Kidney epithelial cell (primary cell): Measurements from ENCODE around the gene EBLN2. TPM values are rescaled to one million over a fixed set of nuclear protein-coding genes. Genes with fewer than 3 reads are reported as not detected.
A peak's percentile ranks its signal among the peaks of the same experiment; 100 is the strongest.

ENCODE experiments used
- DNase-seq: peaks from one replicate; pipeline ENCODE4 v3.0.0-alpha.2; 2010; ENCODE audit warnings: low read depth
- H3K27me3 ChIP-seq: 2 replicates; pipeline ENCODE4 v1.6.0; 2011; ENCODE audit warnings: low read length; ENCODE audit not compliant: control insufficient read depth, insufficient read depth
- H3K36me3 ChIP-seq: 2 replicates; pipeline ENCODE4 v1.5.1; 2011; ENCODE audit warnings: low read length; ENCODE audit not compliant: control insufficient read depth, insufficient read depth
- H3K4me3 ChIP-seq: 2 replicates; pipeline ENCODE4 v1.5.1; 2011; ENCODE audit warnings: low read depth, mild to moderate bottlenecking, control low read depth, low read length
- total RNA-seq: library from RNA; depleted of rRNA; stranded (reverse); fragments of >200 nt; gene quantifications from 2 replicates; pipeline ENCODE4 v1.2.3, GENCODE V29; 2015
- TF ChIP-seq, protein P1 (sequence below): IDR thresholded peaks from 2 replicates; pipeline ENCODE4 v1.5.1; 2011; ENCODE audit warnings: mild to moderate bottlenecking, moderate library complexity, low read length, control low read depth, inconsistent platforms; ENCODE audit not compliant: insufficient read depth, poor library complexity, severe bottlenecking

Gene EBLN2
- total RNA-seq, 1 donor from 2014 or later = 1.1 TPM

DNA sequence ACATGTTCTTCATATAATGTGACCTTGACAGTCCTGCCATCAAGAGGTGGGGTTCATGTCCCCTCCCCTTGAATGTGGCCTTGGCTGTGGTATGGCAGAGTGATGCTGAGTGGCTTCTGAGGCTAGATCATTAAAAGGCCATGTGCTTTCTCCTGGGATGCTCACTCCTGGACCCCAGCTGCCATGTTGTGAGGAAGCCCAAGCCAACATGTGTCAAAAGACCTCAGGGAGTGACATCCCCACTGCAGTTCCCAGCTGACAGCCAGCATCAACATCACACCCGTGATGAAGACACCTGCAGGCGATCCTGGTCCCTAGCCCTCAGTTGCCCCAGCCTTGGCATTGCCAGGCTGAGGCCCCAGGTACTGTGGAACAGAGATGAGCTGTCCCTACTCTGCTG is 36.6 kb downstream of the EBLN2 start:
- no peak for DNase-seq
- Histone ChIP-seq H3K27me3 (no peaks in the 10 kb centered on the region), H3K36me3 (no peaks in the 10 kb centered on the region), H3K4me3 (no peak overlapping the region)
- TF ChIP-seq, protein P1, sequence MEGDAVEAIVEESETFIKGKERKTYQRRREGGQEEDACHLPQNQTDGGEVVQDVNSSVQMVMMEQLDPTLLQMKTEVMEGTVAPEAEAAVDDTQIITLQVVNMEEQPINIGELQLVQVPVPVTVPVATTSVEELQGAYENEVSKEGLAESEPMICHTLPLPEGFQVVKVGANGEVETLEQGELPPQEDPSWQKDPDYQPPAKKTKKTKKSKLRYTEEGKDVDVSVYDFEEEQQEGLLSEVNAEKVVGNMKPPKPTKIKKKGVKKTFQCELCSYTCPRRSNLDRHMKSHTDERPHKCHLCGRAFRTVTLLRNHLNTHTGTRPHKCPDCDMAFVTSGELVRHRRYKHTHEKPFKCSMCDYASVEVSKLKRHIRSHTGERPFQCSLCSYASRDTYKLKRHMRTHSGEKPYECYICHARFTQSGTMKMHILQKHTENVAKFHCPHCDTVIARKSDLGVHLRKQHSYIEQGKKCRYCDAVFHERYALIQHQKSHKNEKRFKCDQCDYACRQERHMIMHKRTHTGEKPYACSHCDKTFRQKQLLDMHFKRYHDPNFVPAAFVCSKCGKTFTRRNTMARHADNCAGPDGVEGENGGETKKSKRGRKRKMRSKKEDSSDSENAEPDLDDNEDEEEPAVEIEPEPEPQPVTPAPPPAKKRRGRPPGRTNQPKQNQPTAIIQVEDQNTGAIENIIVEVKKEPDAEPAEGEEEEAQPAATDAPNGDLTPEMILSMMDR = no peak

DNA sequence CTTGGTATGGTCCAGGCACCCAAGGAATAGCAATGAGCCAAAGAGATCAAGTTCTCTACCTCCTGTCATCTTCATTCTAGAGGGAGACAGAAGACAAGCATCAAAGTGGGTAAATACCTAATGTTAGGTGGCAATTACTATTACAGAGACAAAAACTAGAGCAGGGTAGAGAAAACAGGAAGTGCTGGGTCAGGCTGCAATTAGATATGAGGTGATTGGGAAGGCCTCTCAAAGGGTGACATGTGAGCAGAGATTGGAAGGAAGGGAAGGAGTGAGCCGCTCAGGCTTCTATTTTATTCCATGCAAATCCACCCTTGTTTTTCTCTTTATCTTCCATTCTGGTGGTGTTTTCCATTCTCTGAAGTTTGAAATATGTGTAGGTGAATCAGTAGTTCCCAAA is 37.4 kb downstream of the EBLN2 start:
- Histone ChIP-seq H3K27me3 (no peaks in the 10 kb centered on the region), H3K4me3 (no peak overlapping the region), H3K36me3 (no peaks in the 10 kb centered on the region)
- DNase-seq = no peak
- TF ChIP-seq, protein P1 = no peak

GRCh38 chr3:73100741-73101559 is 39.5 kb downstream of the EBLN2 start:
- H3K36me3 ChIP-seq = no peaks in the 10 kb centered on the region
- H3K4me3 ChIP-seq = no peak overlapping the region
- TF ChIP-seq, protein P1 = peak; percentile 90
- H3K27me3 ChIP-seq = no peaks in the 10 kb centered on the region
- DNase-seq = peak; percentile 34

DNA sequence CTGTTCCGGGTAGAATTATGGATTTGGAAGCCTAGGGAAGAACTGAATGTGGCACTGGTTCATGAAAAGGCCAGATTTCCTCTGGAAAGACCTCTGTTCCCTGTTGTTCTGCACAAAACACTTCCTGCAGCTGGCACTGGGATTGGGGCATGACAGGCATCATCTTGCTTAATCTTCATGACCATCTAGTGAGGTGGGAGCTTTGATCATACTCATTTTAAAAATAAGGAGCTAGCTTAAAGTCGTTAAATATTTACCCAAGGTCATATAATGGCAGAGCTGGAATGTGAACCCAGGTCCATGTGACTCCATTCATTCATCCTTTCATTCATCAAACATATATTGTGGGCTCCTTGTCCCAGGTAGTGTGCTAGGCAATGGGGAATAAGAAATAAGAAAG is 40.4 kb downstream of the EBLN2 start:
- no peaks in the 10 kb centered on the region for H3K36me3 ChIP-seq
- H3K4me3 ChIP-seq = no peak overlapping the region
- no peak for DNase-seq
- TF ChIP-seq, protein P1 = no peak
- no peaks in the 10 kb centered on the region for H3K27me3 ChIP-seq

GRCh38 chr3:73107215-73107614 is 45.8 kb downstream of the EBLN2 start:
- H3K4me3 ChIP-seq = no peak overlapping the region
- TF ChIP-seq, protein P1 = no peak
- H3K27me3 ChIP-seq = no peaks in the 10 kb centered on the region
- H3K36me3 ChIP-seq = no peaks in the 10 kb centered on the region
- DNase-seq = no peak
